HT1080 (cell line): ENCODE measurements around the gene SCNN1G. TPM values are rescaled to one million over a fixed set of nuclear protein-coding genes. Genes with fewer than 3 reads are reported as not detected.
"Not testable (repeated sequence)": the region's sequence is repeated elsewhere in the genome, so short reads cannot be mapped to it uniquely, and the experiment has no call there.

Experiments
- DNase-seq: peaks from one replicate; pipeline ENCODE4 v3.0.0-alpha.2; 2015; ENCODE audit warnings: low read depth
- polyA plus RNA-seq, 2 experiments: library from polyadenylated mRNA; depleted of rRNA; stranded (reverse); fragments of >200 nt; gene quantifications; 2 replicates each; pipeline ENCODE4 v1.2.3, GENCODE V29; 2015
- total RNA-seq: library from RNA; depleted of rRNA; stranded (reverse); fragments of >200 nt; shearing (Covaris generic); gene quantifications from 2 replicates; pipeline ENCODE4 v1.2.3, GENCODE V29; 2014; rRNA removed

SCNN1G gene, protein sequence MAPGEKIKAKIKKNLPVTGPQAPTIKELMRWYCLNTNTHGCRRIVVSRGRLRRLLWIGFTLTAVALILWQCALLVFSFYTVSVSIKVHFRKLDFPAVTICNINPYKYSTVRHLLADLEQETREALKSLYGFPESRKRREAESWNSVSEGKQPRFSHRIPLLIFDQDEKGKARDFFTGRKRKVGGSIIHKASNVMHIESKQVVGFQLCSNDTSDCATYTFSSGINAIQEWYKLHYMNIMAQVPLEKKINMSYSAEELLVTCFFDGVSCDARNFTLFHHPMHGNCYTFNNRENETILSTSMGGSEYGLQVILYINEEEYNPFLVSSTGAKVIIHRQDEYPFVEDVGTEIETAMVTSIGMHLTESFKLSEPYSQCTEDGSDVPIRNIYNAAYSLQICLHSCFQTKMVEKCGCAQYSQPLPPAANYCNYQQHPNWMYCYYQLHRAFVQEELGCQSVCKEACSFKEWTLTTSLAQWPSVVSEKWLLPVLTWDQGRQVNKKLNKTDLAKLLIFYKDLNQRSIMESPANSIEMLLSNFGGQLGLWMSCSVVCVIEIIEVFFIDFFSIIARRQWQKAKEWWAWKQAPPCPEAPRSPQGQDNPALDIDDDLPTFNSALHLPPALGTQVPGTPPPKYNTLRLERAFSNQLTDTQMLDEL
- not detected in 2 replicates for total RNA-seq
- not detected in 2 replicates for polyA plus RNA-seq (2015; cell fraction: cytosol; rRNA removed)
- polyA plus RNA-seq (2015; cell fraction: nucleus; rRNA removed): not detected in 2 replicates

DNA sequence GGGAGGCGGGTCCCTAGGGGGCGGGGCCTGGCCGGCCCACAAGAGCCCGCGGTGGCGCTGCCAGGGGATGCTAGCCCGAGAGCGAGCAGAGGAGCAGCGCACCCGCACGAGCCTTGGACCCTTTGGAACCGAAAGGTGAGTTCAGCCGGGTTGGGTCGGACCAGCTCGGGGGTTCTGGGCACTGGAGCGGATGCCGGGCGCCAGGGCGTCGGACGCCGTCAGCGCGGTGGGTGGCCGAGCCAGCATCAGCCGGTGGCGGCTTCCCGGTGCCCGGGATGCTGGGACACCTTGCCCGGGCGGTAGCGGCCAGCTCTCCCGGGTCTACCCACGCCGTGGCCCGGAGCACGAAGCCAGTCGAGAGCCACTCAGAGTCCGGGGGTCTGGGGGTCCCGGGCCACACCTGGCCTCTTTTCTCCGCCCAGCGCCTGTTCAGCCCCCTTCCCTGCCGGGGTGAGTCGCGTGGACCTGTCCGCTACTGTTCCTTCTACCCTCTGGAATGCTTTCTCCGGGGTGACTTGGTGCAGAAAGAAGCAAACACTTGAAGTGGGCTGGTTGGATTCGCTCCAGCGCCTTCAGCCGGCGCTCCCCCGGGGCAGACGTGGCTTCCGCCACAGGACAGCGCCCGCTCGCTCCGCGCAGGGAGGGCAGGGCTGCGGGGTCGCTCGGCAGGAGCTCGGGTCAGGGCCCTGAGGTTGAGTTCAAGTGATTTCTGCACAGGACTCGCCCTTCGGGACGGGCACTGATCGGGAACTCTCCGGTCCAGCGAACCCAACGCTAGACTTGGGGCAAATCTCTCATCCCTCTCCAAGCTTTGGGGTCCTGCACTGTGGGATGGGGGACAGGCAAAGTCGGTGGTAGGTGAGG is at the start of gene SCNN1G:
Gene SCNN1G, plus strand, starts transcription at position 67 of the 864 bp plus-strand sequence. CDS start 3,527 bp downstream, outside the sequence.
- DNase-seq: no peak

DNA sequence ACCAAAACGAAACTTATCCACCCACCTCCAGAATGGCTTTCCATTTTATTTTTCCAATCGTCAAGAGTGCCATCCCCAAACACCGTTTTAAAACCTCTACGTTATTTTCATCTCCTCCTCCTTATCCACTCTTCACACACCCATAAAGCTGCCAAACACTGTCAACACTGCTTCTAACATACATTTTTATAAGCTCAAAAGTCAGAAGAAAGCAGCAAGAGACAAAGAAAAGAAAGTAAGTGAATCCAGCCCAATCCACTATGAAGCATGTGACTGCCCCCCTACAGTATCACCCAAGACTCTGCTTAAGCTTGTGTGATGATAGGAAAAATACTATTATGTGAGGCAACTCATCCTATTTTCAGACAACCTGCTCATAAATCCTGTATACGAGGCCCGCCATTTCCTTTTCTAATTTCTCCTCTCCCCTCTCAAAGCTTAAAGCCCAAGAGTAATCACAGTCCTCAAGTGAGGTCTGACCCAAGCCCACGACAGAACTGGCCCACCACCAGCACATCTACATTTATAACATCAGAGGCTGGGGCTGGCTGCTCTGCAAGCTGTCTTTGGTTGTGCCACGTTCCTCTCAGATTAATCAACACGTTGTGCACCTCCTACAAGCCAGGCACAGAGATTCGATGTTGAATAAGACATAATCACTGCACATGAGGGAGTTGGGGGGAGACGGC is 49.6 kb upstream of the SCNN1G start:
- DNase-seq: no peak

DNA sequence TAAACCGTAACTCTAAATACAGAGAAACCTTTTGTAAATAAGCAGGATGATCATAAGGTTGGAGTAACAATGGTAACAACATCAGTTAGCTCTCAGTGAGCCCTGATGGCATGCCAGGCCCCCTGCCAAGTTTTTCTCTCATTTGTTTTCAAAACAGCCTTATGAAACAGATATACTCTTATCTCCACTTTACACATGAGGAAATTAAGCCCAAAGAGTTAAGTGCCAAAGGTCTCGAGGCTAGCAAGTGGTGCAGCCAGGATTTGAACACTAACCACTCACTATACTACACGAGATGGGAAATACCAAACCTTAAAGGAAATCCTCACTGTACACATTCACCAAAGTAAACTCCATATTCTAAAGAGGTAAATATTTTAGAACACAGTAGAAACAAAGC is 48.3 kb upstream of the SCNN1G start:
- DNase-seq: no peak

DNA sequence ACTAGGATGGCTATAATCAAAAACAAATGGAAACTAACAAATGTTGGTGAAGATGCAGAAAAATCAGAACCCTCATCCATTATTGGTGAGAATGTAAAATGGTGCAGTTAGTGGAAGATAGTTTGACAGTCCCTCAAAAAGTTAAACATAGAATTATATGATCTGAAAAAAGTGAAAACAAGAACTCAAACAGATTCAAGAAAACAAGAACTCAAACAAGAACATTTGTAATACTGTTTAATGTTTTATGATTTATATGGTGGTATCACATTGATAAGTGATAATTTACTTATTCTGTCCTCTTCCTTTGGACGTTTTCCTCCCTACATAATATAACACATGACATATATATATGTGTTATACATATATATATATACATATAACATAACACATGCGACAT is 45.3 kb upstream of the SCNN1G start:
- DNase-seq: no peak

DNA sequence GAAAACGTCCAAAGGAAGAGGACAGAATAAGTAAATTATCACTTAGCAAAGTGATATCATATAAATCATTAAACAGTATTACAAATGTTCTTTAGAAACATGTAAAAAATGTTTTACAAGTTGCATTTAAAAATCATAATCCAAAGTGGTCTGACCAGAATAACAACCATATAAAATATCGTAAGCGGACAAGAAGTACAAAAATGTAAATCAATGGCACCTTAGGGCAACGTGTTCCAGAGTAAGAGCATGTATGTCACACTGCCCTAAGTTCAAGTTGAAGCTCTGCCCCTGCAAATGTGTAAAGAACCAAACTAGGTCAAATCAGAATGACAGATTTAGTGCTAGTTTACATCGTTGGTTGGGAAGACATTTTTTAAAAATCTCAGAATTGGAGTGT is 44.7 kb upstream of the SCNN1G start:
- no peak for DNase-seq

DNA sequence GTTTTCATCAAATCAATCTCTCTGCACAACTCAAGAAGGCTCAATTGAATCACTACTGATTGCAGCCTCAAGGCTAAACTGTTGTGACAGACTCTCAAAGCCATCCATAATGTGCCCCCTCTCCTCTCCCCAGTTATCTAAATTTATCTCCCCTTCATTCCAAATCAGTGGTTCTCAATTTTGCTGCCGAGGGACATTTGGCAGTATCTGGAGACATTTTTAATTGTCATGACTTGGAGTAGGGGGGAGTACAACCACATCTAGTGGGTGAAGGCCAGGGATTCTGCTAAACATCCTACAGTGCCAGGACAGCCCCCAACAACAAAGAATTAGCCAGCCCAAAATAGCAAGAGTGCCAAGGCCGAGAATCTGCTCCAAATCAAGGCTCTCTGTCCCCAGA is 42.4 kb upstream of the SCNN1G start:
- no peak for DNase-seq

DNA sequence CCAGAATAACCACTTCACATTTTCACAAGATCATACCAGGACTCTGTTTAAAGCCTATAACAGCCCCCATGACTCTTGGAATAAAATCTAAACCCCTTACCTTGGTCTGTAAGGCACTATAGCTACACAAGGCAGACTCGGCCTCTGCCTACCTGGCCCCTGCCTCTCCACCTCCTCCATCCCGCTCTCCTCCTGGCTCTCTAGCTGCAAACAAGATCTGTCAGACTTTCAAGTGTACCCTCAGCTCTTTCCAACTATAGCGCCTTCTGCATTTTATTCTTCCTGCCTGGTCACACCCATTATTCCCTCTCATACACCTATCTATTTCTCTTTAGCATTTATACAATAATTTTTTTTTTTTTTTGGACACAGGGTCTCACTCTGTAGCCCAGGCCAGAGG is 41.5 kb upstream of the SCNN1G start:
- no peak for DNase-seq

DNA sequence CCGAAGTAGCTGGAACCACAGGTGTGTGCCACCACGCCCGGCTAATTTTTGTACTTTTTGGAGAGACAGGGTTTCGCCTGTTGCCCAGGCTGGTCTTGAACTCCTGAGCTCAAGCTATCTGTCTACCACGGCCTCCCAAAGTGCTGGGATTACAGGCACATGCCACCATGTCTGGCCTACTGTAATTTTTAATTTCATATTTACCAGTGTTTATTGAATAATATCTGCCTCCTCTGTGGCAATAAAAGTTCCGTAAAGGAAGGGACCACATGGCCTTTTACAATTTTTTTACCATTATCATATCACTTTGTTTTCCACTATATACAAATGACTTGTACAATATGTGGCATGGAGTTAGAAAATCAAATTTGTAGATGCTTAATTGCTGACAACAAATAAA is 41.0 kb upstream of the SCNN1G start:
- no peak for DNase-seq

DNA sequence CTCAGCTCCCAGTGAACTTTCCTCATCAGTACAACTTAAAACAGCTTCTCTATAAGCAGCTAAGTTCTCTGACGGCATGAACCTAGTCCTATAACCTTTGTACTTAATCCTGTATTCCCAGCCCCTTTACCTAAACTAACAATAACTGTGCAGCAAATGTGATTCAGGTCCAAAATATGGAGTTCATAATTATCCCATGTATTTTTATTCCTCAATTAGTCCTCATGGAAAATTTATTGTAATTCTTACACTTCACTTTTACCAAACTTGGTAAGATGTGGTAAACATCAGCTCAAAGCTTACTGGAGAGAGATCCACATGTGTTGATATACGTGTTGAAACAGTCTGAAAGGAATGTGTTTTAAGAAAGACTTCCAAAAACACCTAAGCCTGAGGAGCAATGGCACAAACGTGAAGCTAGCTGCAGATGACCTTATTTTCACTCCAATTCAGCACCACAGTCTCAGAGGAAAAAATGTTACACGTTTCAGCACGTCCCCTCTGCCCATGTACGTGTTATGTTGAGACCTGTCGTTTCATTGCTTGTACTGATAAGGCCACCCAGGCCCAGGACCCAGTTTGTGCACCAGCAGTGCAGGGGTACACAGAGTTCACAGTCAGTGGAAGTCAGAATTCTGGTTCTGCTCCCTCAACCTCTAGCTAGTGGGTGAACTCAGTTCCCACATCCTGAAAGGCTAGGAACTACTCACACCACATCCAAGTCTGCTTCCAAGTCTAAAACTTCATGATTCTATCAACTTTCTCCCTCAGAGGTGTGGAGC is 40.4 kb upstream of the SCNN1G start:
- no peak for DNase-seq

DNA sequence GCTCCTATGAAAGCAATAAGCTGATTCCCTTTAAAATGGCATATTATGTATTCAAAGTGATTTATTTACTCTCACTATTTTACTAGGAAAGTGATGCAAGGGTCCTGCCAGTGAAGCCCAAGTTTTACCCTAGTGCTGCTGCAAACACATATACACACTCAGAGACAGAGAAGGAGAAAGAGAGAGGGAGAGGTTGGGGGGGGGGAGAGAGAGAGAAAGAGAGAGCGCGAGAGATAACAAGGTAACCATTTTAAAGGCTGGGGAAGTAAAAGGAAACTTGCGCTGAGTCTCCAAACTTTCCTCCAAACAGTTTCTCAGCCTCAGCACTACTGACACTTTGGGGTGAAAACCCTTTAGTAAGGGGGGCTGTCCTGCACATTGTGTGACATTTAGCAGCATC is 39.2 kb upstream of the SCNN1G start:
- DNase-seq: no peak

DNA sequence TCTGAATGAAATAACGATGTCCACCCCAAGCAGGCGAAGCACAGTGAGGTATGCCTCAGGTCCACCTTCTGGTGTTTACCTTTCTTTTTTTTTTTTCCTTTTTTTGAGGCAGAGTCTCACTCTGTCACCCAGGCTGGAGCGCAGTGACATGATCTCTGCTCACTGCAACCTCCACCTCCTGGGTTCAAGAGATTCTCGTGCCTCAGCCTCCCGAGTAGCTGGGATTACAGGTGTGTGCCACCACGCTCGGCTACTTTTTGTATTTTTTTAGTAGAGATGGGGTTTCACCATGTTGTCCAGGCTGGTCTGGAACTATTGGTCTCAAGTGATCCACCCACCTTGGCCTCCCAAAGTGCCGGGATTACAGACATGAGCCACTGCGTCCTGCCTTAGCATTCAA is 38.2 kb upstream of the SCNN1G start:
- not testable (repeated sequence) for DNase-seq

DNA sequence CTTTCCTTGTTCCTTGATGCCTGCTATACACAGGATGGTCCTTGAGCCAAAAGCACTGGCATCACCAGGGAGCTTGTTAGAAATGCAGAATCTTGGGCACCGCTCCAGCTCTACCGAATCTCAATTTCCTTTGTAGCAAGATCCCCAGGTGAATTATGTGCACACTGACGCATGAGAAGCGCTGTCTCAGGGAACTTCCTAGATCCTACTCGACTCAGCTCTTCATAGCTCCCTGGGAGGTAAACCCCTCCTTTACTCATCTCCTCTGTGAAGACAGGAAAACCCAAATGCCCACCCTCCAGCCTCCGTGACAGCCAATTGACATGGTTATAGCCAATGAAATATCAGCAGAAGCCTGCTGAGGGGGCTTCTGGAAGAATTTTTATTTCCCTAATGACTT is 37.4 kb upstream of the SCNN1G start:
- DNase-seq: no peak

DNA sequence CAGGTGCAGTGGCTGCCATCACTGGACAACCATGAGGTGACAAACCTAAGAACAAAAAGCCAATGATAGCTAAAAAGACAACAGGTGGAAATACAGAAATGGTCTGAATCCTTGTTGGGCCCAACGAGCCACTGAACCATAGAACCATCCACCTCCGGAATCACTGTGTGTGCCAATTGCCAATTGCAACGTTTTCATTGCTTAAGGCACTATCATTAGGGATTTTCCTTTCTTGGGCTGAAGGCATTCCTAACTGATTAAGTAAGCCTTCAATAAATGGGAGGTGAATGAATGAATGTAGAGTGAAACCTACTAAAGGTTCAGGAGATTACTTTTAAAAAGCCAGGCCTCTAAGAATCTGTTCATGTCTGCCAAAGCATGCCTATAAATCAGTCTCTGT is 36.9 kb upstream of the SCNN1G start:
- DNase-seq: no peak

DNA sequence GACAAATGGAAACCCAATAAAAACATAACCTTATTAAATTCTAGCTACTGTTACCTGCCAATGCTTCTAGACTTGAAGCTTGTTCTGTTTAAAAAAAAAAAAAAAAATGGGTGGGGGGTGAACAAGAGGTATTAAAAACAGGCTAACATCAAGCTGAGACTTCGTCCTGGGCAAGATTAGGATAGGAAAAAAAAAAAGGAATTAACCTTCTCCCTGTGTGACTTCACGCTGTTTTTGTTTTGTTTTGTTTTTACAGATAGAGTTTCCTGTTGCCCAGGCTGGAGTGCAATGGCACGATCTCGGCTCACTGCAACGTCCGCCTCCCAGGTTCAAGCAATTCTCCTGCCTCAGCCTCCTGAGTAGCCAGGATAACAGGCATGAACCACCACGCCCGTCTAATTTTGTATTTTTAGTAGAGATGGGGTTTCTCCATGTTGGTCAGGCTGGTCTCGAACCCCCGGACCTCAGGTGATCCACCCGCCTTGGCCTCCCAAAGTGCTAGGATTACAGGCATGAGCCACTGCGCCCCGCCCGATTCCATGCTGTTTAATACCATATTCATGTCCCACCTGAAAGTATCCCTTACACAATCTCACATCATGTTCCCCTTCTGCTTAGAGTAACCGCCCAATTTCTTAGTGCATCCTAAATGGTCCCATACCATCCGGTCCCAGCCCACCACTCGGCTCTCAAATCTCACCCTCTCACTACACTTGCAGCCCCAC is 35.5 kb upstream of the SCNN1G start:
- no peak for DNase-seq

DNA sequence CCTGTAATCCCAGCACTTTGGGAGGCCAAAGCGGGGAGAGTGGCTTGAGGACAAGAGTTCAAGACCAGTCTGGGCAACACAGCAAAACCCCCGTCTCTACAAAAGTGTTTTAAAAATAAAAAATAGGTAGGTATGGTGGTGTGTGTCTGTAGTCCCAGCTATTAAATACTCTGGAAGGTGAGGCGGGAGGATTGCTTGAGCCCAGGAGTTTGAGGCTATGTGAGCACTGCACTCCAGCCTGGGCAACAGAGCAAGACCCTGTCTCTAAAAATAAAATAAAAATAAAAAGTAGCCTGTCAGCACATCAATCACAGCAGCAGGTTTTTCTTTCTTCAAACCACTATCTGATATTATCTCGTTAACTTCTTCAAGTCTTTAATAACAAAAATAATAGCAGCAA is 34.9 kb upstream of the SCNN1G start:
- DNase-seq: no peak

DNA sequence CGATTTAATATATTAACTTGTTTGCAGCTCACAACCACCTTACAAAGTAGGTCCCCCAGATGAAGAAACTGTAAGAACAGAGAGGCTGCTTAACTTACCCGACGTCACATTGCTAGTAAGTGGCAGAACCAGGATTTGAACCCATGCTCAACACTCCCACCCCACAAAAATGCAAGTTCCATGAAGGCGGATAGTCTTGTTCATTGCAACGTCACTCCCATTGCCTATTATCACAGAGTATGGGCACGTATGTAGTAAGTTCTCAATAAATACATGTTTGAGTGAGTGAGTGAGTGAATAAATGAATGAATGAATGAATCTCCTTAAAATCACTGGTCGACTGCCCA is 34.4 kb upstream of the SCNN1G start:
- no peak for DNase-seq

DNA sequence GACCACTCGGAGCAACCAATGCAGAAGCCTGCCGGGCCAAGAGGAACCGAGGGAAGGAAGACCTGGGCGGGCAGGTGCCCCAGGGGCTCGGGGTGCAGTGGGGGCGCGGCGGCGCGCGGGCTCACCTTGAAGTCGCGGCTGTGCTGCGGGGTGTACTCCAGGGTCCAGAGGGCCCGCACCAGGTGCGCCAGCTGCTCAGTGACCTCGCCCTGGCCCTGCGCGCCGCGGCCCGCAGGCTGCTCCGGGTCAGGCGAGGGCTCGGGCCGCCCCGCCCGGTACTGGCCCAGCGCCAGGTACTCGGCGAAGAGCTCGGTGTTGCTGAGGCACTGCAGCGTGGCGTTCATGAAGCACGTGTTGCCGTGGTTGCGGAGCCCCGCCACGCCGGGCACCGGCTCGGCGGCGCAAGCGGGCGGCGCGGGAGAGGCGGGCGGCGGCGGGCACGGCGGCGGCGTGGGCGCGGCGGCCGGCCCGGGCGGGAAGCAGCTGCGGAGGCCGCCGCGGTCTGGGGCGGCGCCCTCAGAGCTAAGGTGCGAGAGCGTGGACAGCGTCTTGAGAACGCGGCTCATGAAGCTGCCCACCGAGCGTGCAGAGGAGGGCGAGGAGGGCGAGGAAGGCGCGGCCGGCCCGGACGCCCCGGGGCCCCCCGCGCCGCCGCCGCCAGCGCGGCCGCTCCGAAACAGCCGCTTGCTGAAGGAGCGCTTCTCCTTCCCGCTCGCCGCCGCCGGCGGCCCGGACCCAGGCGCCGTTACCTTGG is 33.9 kb upstream of the SCNN1G start:
- peak; percentile 17 for DNase-seq

DNA sequence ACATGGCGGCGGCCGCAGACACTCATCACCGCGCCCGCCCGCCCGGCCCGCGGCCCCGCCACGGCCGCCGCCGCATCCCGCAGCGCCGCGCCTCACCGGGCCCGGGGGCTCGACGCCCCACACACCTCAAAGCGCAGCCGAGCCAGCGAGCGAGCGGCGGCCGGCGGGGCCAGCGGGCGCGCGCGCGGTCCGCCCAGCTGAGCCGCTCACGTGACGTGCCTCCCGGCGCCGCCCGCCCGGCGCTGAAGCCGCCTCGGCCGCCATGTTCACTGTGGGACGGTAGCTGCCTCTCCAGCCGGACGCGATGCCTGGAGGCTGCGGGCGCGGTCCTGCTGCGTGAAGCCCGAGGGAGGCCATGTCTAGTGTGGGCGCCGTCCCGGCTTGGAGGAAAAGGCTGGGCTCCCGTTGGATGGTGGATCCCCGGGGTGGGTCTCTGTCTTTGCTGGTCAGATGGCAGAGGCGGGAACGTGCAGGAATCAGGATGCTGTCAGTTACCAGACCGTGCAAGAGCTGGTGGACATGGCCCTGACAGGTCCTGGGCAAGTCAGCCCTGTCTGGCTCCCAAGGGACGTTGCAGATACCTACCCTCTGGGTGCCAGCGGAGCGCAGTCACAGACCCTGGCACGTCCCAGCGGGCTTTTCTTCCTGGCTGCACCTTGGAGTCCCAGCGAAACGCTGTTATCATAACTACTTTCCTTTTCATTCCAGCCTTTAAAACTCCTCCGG is 33.1 kb upstream of the SCNN1G start, which contains the start of gene USP31:
Gene USP31, minus strand, starts transcription at position 186 of the 726 bp plus-strand sequence. Its CDS starts 182 bp downstream, at position 4.
- DNase-seq: peak; percentile 93
